ENCODE results near the gene RELT.

DNA sequence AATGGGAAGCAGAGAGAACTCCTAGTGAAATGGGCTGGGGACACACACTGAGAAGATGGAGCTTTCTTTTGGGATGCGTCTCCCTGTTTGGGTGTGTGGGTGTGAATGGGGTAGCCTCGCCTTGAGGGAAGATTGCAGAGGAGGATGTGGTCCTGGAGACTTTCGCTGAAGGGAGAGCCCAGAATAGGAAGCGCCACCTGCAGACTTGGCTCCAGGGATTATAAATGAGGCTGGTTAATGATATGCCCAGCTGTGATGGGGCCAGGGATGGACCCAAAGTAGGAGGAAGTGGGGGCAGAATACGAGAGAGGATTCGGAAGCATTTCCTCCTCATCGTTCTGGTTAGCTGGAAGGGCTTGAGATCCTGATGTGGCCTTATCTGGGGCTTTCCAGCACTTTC, 13.7 kb downstream of the RELT start:
- TF ChIP-seq, protein P1, sequence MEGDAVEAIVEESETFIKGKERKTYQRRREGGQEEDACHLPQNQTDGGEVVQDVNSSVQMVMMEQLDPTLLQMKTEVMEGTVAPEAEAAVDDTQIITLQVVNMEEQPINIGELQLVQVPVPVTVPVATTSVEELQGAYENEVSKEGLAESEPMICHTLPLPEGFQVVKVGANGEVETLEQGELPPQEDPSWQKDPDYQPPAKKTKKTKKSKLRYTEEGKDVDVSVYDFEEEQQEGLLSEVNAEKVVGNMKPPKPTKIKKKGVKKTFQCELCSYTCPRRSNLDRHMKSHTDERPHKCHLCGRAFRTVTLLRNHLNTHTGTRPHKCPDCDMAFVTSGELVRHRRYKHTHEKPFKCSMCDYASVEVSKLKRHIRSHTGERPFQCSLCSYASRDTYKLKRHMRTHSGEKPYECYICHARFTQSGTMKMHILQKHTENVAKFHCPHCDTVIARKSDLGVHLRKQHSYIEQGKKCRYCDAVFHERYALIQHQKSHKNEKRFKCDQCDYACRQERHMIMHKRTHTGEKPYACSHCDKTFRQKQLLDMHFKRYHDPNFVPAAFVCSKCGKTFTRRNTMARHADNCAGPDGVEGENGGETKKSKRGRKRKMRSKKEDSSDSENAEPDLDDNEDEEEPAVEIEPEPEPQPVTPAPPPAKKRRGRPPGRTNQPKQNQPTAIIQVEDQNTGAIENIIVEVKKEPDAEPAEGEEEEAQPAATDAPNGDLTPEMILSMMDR (IDR thresholded peaks at IDR 0.05; ENCODE audit: low read length): no peak
- no peak for TF ChIP-seq EZH2 (IDR thresholded peaks at IDR 0.05; ENCODE audit: borderline replicate concordance, low read length)
